Activated CD4-positive, alpha-beta memory T cell treated with anti-CD3 and anti-CD28 coated beads, Interleukin-2, amount 10 ng/mL, durations not matched to agents 7 days and 5 days (primary cell): ENCODE results near the gene SPTBN4. TPM values are rescaled to one million over a fixed set of nuclear protein-coding genes. Genes with fewer than 3 reads are reported as not detected.
A peak's percentile ranks its signal among the peaks of the same experiment; 100 is the strongest.
"Not testable (repeated sequence)": the region's sequence is repeated elsewhere in the genome, so short reads cannot be mapped to it uniquely, and the experiment has no call there.

Experiments
- CTCF ChIA-PET: fragments of 350-600 bp; sonication (Branson Sonifier 250); formaldehyde crosslinking; loops from one replicate; lab custom pipeline; 2021; ENCODE audit warnings: antibody characterized with exemption, inconsistent platforms; lab: Charles Lee
- POLR2A ChIA-PET: fragments of 350-600 bp; sonication (Branson Sonifier 250); formaldehyde crosslinking; loops from one replicate; lab custom pipeline; 2021; ENCODE audit warnings: antibody characterized with exemption; lab: Charles Lee
- DNase-seq: peaks from one replicate; pipeline ENCODE4 v3.0.0-alpha.2; 2020
- H3K27ac Mint-ChIP-seq: one replicate; pipeline ENCODE4 v1.8.0; 2021; ENCODE audit warnings: mild to moderate bottlenecking, mixed read lengths
- H3K27me3 Mint-ChIP-seq: one replicate; pipeline ENCODE4 v1.8.0; 2021; ENCODE audit warnings: mixed read lengths
- H3K36me3 Mint-ChIP-seq: one replicate; pipeline ENCODE4 v1.8.0; 2021; ENCODE audit warnings: low read depth, mixed read lengths
- H3K4me1 Mint-ChIP-seq: one replicate; pipeline ENCODE4 v1.8.0; 2021; ENCODE audit warnings: mixed read lengths
- H3K4me3 Mint-ChIP-seq: one replicate; pipeline ENCODE4 v1.8.0; 2021; ENCODE audit warnings: mild to moderate bottlenecking, mixed read lengths
- H3K9me3 Mint-ChIP-seq: one replicate; pipeline ENCODE4 v1.8.0; 2021; ENCODE audit warnings: mixed read lengths
- total RNA-seq, 2 experiments: library from RNA; stranded (reverse); gene quantifications; one replicate each; pipeline ENCODE4 v1.2.3, GENCODE V29; 2021

The SPTBN4 gene
- total RNA-seq, 2 experiments from 2014 or later = 0.60 to 1.3 TPM

GRCh38 chr19:40443131-40443999, 23.4 kb upstream of the SPTBN4 start:
- Mint-ChIP-seq H3K4me1 (peaks cover 21% of the 10 kb centered on the region), H3K36me3 (peaks cover 26% of the 10 kb centered on the region), H3K27ac (peak overlapping the region; percentile 97), H3K9me3 (no peaks in the 10 kb centered on the region), H3K27me3 (no peaks in the 10 kb centered on the region), H3K4me3 (peak overlapping the region; percentile 99)
- peak; percentile 99 for DNase-seq
- ChIA-PET CTCF (interaction anchor here (0.8 to 4.7 kb wide), 6 partner anchors 10 to 138 kb away, joined by 3 to 30 read pairs (median 6); partner anchors contain the start of genes BLVRB and SERTAD1), POLR2A (interaction anchor here (0.6 to 4.0 kb wide), 15 partner anchors 10 to 1035 kb away, joined by 3 to 26 read pairs (median 6); partner anchors contain the start of genes BLVRB, C19orf47, PLD3 and PRX)

- Mint-ChIP-seq H3K27me3 (no peaks in the 10 kb centered on the region), H3K4me1 (peaks cover 21% of the 10 kb centered on the region), H3K9me3 (no peaks in the 10 kb centered on the region), H3K4me3 (peak within 1 kb of the TSS; percentile 99), H3K27ac (peak within 1 kb of the TSS; percentile 97), H3K36me3 (peaks cover 26% of the 10 kb centered on the region)
- CTCF ChIA-PET = interaction anchor here (0.8 to 4.7 kb wide), 4 partner anchors 18 to 127 kb away, joined by 3 to 30 read pairs (median 14); partner anchors contain the start of genes BLVRB and SERTAD1
- peak; percentile 98 for DNase-seq
- POLR2A ChIA-PET = interaction anchor here (1.3 to 4.0 kb wide), 10 partner anchors 11 to 161 kb away, joined by 3 to 26 read pairs (median 10); partner anchors contain the start of genes BLVRB, C19orf47, PLD3 and SERTAD1
Measured at GRCh38 chr19:40444000-40444824, 22.6 kb upstream of the SPTBN4 start, which contains the start of gene SERTAD3. Gene SERTAD3, minus strand, starts transcription at chr19:40444335. Its CDS starts 2,255 bp downstream, at chr19:40442080.

GRCh38 chr19:40444825-40445312, 21.9 kb upstream of the SPTBN4 start:
- peaks cover 26% of the 10 kb centered on the region for H3K36me3 Mint-ChIP-seq
- H3K9me3 Mint-ChIP-seq = no peaks in the 10 kb centered on the region
- ChIA-PET CTCF (interaction anchor here (3.4 to 4.7 kb wide), 2 partner anchors 20 to 24 kb away, joined by 25 to 30 read pairs; partner anchors contain the start of gene BLVRB), POLR2A (interaction anchor here (2.9 to 4.0 kb wide), 2 partner anchors 20 to 24 kb away, joined by 25 to 26 read pairs; partner anchors contain the start of gene BLVRB)
- peaks cover 21% of the 10 kb centered on the region for H3K4me1 Mint-ChIP-seq
- H3K4me3 Mint-ChIP-seq = peak overlapping the region; percentile 99
- DNase-seq = no peak
- H3K27ac Mint-ChIP-seq = peak overlapping the region; percentile 97
- H3K27me3 Mint-ChIP-seq = no peaks in the 10 kb centered on the region

GRCh38 chr19:40445780-40446262, 21.0 kb upstream of the SPTBN4 start:
- no peaks in the 10 kb centered on the region for H3K27me3 Mint-ChIP-seq
- no peak overlapping the region for H3K27ac Mint-ChIP-seq
- peaks cover 21% of the 10 kb centered on the region for H3K4me1 Mint-ChIP-seq
- ChIA-PET POLR2A (interaction anchor here (1.0 to 4.0 kb wide), 2 partner anchors 19 to 20 kb away, joined by 5 to 26 read pairs; partner anchors contain the start of gene BLVRB), CTCF (interaction anchor here (4.7 kb wide), 1 partner anchor 19 kb away, joined by 30 read pairs; the partner anchor contains the start of gene BLVRB)
- H3K4me3 Mint-ChIP-seq = peak overlapping the region; percentile 44
- no peak for DNase-seq
- peaks cover 18% of the 10 kb centered on the region for H3K36me3 Mint-ChIP-seq
- H3K9me3 Mint-ChIP-seq = no peaks in the 10 kb centered on the region

GRCh38 chr19:40446263-40446784, 20.5 kb upstream of the SPTBN4 start:
- peaks cover 18% of the 10 kb centered on the region for H3K4me1 Mint-ChIP-seq
- H3K36me3 Mint-ChIP-seq = peaks cover 13% of the 10 kb centered on the region
- H3K27ac Mint-ChIP-seq = no peak overlapping the region
- ChIA-PET POLR2A (interaction anchor here (1.0 kb wide), 1 partner anchor 19 kb away, joined by 5 read pairs; the partner anchor contains the start of gene BLVRB), CTCF (no interaction called here)
- peak overlapping the region; percentile 44 for H3K4me3 Mint-ChIP-seq
- no peaks in the 10 kb centered on the region for H3K9me3 Mint-ChIP-seq
- DNase-seq = no peak
- H3K27me3 Mint-ChIP-seq = no peaks in the 10 kb centered on the region

- DNase-seq = no peak
- no peaks in the 10 kb centered on the region for H3K27me3 Mint-ChIP-seq
- ChIA-PET POLR2A (no interaction called here), CTCF (interaction anchor here (2.4 kb wide), 1 partner anchor 15 kb away, joined by 13 read pairs; the partner anchor contains the start of gene BLVRB)
- no peaks in the 10 kb centered on the region for H3K9me3 Mint-ChIP-seq
- H3K36me3 Mint-ChIP-seq = no peaks in the 10 kb centered on the region
- H3K4me1 Mint-ChIP-seq = peaks cover 6% of the 10 kb centered on the region
- H3K4me3 Mint-ChIP-seq = no peak overlapping the region
- H3K27ac Mint-ChIP-seq = no peak overlapping the region
Measured at GRCh38 chr19:40449506-40449905, 17.3 kb upstream of the SPTBN4 start.

- ChIA-PET CTCF (interaction anchor here (2.4 kb wide), 1 partner anchor 14 kb away, joined by 13 read pairs; the partner anchor contains the start of gene BLVRB), POLR2A (no interaction called here)
- Mint-ChIP-seq H3K9me3 (no peaks in the 10 kb centered on the region), H3K4me1 (no peaks in the 10 kb centered on the region), H3K27ac (no peak overlapping the region), H3K27me3 (no peaks in the 10 kb centered on the region), H3K4me3 (no peak overlapping the region), H3K36me3 (no peaks in the 10 kb centered on the region)
- DNase-seq = no peak
Measured at GRCh38 chr19:40450664-40451063, 16.1 kb upstream of the SPTBN4 start.

- Mint-ChIP-seq H3K4me1 (no peaks in the 10 kb centered on the region), H3K9me3 (no peaks in the 10 kb centered on the region), H3K27ac (no peak overlapping the region), H3K27me3 (no peaks in the 10 kb centered on the region), H3K36me3 (no peaks in the 10 kb centered on the region), H3K4me3 (no peak overlapping the region)
- POLR2A ChIA-PET = no interaction called here
- CTCF ChIA-PET = interaction anchor here (0.7 kb wide), 1 partner anchor 12 kb away, joined by 3 read pairs; no protein-coding TSS in a partner anchor
- no peak for DNase-seq
Measured at GRCh38 chr19:40452016-40452415, 14.8 kb upstream of the SPTBN4 start.

GRCh38 chr19:40453151-40453735, 13.6 kb upstream of the SPTBN4 start:
- Mint-ChIP-seq H3K27ac (no peak overlapping the region), H3K9me3 (no peaks in the 10 kb centered on the region), H3K4me1 (no peaks in the 10 kb centered on the region), H3K27me3 (no peaks in the 10 kb centered on the region), H3K4me3 (no peak overlapping the region), H3K36me3 (no peaks in the 10 kb centered on the region)
- CTCF ChIA-PET = interaction anchor here (1.0 to 1.7 kb wide), 2 partner anchors 12 to 148 kb away, joined by 3 to 13 read pairs; partner anchors contain the start of gene BLVRB
- DNase-seq = no peak
- POLR2A ChIA-PET = interaction anchor here (1.6 kb wide), 1 partner anchor 29 kb away, joined by 3 read pairs; no protein-coding TSS in a partner anchor

- ChIA-PET CTCF (interaction anchor here (1.0 to 1.7 kb wide), 2 partner anchors 11 to 149 kb away, joined by 3 to 13 read pairs; partner anchors contain the start of gene BLVRB), POLR2A (interaction anchor here (1.6 kb wide), 1 partner anchor 29 kb away, joined by 3 read pairs; no protein-coding TSS in a partner anchor)
- H3K27ac Mint-ChIP-seq, DNase-seq, H3K27me3 Mint-ChIP-seq, H3K36me3 Mint-ChIP-seq, H3K4me3 Mint-ChIP-seq, H3K4me1 Mint-ChIP-seq, H3K9me3 Mint-ChIP-seq: not testable (repeated sequence)
Measured at GRCh38 chr19:40453943-40454342, 12.9 kb upstream of the SPTBN4 start.

- Mint-ChIP-seq H3K4me1 (peaks cover 3% of the 10 kb centered on the region), H3K9me3 (no peaks in the 10 kb centered on the region), H3K27ac (no peak overlapping the region), H3K36me3 (no peaks in the 10 kb centered on the region), H3K4me3 (no peak overlapping the region), H3K27me3 (no peaks in the 10 kb centered on the region)
- POLR2A ChIA-PET = interaction anchor here (0.7 kb wide), 1 partner anchor 109 kb away, joined by 3 read pairs; the partner anchor contains the start of genes C19orf47 and PLD3
- CTCF ChIA-PET = no interaction called here
- DNase-seq = no peak
Measured at GRCh38 chr19:40457048-40457447, 9.8 kb upstream of the SPTBN4 start.
